OCI-LY1 (cell line): ENCODE data around the gene INPP4A.

Source experiments
- H2AFZ ChIP-seq: fragments of 200-600 bp; sonication (generic), shearing (Covaris generic); 2 replicates; pipeline ENCODE4 v1.6.0; 2014; ENCODE audit warnings: antibody characterized with exemption, mild to moderate bottlenecking, low read length
- H3F3A ChIP-seq: fragments of 200-600 bp; sonication (generic), shearing (Covaris generic); 2 replicates; pipeline ENCODE4 v1.6.0; 2014; ENCODE audit warnings: mild to moderate bottlenecking, antibody characterized with exemption, low read length, moderate library complexity; ENCODE audit not compliant: insufficient read depth
- H3K27ac ChIP-seq: fragments of 200-600 bp; sonication (generic); 2 replicates; pipeline ENCODE4 v1.5.1; 2014; ENCODE audit warnings: low read length, mixed run types, mild to moderate bottlenecking, low read depth; ENCODE audit not compliant: poor library complexity, severe bottlenecking
- H3K27me3 ChIP-seq: fragments of 200-600 bp; sonication (generic); 2 replicates; pipeline ENCODE4 v1.6.0; 2014; ENCODE audit warnings: antibody characterized with exemption, mild to moderate bottlenecking, low read length, moderate library complexity; ENCODE audit not compliant: insufficient read depth
- H3K36me3 ChIP-seq: fragments of 200-600 bp; sonication (generic); 2 replicates; pipeline ENCODE4 v1.6.1; 2014; ENCODE audit warnings: mild to moderate bottlenecking, antibody characterized with exemption, low read length, moderate library complexity, mixed read lengths; ENCODE audit not compliant: insufficient read depth
- H3K4me1 ChIP-seq: fragments of 200-600 bp; sonication (generic); 2 replicates; pipeline ENCODE4 v1.5.1; 2014; ENCODE audit warnings: mild to moderate bottlenecking, low read length, moderate library complexity; ENCODE audit not compliant: insufficient read depth, severe bottlenecking
- H3K4me2 ChIP-seq: fragments of 200-600 bp; sonication (generic), shearing (Covaris generic); 2 replicates; pipeline ENCODE4 v1.6.1; 2014; ENCODE audit warnings: low read length
- H3K4me3 ChIP-seq: fragments of 200-600 bp; sonication (generic); 2 replicates; pipeline ENCODE4 v1.5.1; 2014; ENCODE audit warnings: low read length, low read depth, mild to moderate bottlenecking, mixed read lengths; ENCODE audit not compliant: poor library complexity, severe bottlenecking
- H3K79me2 ChIP-seq: fragments of 200-600 bp; shearing (Covaris generic); 2 replicates; pipeline ENCODE4 v1.6.1; 2016; ENCODE audit warnings: mixed run types, low read length, mixed read lengths; ENCODE audit not compliant: insufficient read depth
- H3K9ac ChIP-seq: fragments of 200-600 bp; sonication (generic), shearing (Covaris generic); 2 replicates; pipeline ENCODE4 v1.6.1; 2014; ENCODE audit warnings: mild to moderate bottlenecking, low read length, mixed read lengths
- H3K9me2 ChIP-seq: fragments of 200-600 bp; sonication (generic), shearing (Covaris generic); 2 replicates; pipeline ENCODE4 v1.6.1; 2014; ENCODE audit warnings: low read depth, mild to moderate bottlenecking, low read length, mixed read lengths
- H3K9me3 ChIP-seq: fragments of 200-600 bp; shearing (Covaris generic); 2 replicates; pipeline ENCODE4 v1.6.1; 2014; ENCODE audit warnings: low read length, mixed read lengths
- H4K20me1 ChIP-seq: fragments of 200-600 bp; sonication (generic), shearing (Covaris generic); 2 replicates; pipeline ENCODE4 v1.6.0; 2016; ENCODE audit warnings: mild to moderate bottlenecking, low read length; ENCODE audit not compliant: insufficient read depth
- CTCF ChIP-seq: fragments of 200-600 bp; sonication (generic), shearing (Covaris generic); IDR thresholded peaks from 2 replicates; pipeline ENCODE4 v1.5.1; 2017; ENCODE audit warnings: mild to moderate bottlenecking, antibody characterized with exemption, low read length, moderate library complexity, mixed read lengths
- EZH2 ChIP-seq: fragments of 200-600 bp; sonication (generic), shearing (Covaris generic); IDR thresholded peaks from 2 replicates; pipeline ENCODE4 v1.8.0; 2017; ENCODE audit warnings: borderline replicate concordance, mixed run types, mild to moderate bottlenecking, antibody characterized with exemption, low read length, moderate library complexity, mixed read lengths

The INPP4A gene

GRCh38 chr2:98505311-98505808, 60.7 kb downstream of the INPP4A start:
- no peak for TF ChIP-seq CTCF
- no peak for TF ChIP-seq EZH2
- Histone ChIP-seq H3K9me3 (no peaks in the 10 kb centered on the region), H2AFZ (no peak overlapping the region), H3K79me2 (no peaks in the 10 kb centered on the region), H3K27ac (no peak overlapping the region), H3K27me3 (no peaks in the 10 kb centered on the region), H3K36me3 (no peaks in the 10 kb centered on the region; the same call in 1 of the 2 replicates), H4K20me1 (no peaks in the 10 kb centered on the region), H3K9ac (no peak overlapping the region), H3K4me1 (no peaks in the 10 kb centered on the region), H3F3A (no peaks in the 10 kb centered on the region), H3K4me2 (no peak overlapping the region), H3K4me3 (no peak overlapping the region), H3K9me2 (no peaks in the 10 kb centered on the region)

DNA sequence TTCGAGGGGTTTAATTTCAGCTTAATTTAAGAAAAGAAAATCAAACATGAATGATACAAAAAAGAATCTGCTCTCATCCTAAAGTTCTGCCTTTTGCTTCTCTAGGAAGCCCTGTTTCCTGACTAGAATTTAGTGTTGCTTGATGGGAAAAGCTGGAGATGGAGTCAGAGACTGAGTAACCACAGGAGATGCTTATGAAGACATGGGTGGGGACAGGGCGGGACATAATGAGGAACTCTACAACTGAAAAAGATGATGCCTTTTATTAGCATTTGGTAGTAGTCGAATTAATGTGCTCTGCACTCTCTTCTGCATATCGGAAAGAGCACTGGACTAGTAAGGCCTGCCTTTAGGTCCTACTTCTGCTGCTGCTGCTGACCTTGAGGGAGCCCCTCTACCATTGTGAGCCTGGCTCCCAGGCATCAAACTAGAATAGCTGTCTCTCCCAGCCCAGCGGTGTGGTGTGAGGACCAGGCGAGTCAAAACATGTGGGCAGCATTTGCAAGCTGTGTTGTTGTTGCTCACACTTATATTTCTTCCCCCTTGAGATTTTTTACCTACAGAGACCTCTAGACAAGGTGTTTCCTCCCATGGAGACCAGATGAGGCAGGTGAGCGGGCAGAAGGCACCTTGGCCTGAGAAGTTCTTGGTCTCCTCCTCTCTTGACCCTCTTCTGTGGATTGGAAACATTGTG, 61.5 kb downstream of the INPP4A start:
- H3K9me2 ChIP-seq = no peaks in the 10 kb centered on the region
- H3K9ac ChIP-seq = no peak overlapping the region
- H3K27ac ChIP-seq = no peak overlapping the region
- TF ChIP-seq EZH2 = no peak
- no peak for TF ChIP-seq CTCF
- no peaks in the 10 kb centered on the region for H3F3A ChIP-seq
- no peaks in the 10 kb centered on the region for H4K20me1 ChIP-seq
- no peaks in the 10 kb centered on the region for H3K9me3 ChIP-seq
- no peak overlapping the region for H2AFZ ChIP-seq
- no peaks in the 10 kb centered on the region; the same call in 1 of the 2 replicates for H3K36me3 ChIP-seq
- H3K4me1 ChIP-seq = no peaks in the 10 kb centered on the region
- no peaks in the 10 kb centered on the region for H3K79me2 ChIP-seq
- H3K4me2 ChIP-seq = no peak overlapping the region
- H3K4me3 ChIP-seq = no peak overlapping the region
- no peaks in the 10 kb centered on the region for H3K27me3 ChIP-seq

DNA sequence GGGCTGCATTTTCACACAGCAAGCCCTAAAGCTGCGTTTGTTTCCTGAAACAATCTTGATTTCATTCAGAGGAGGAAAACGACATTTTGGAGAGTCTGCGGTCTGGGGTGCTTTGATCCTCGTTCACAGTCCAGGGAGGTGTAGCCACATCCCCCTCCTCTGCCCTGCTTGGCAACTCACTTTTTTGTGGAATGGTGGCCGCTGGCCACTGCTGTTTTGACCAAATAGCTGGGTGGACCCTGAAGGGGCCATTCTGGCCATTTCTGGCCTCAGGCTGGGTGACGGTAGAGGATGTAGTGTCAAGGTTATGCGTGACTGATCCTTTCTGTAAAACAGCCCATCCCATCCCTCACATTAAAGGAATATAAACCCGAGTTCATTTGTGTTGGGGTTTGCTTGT, 62.2 kb downstream of the INPP4A start:
- Histone ChIP-seq H2AFZ (no peak overlapping the region), H3F3A (no peaks in the 10 kb centered on the region), H3K79me2 (no peaks in the 10 kb centered on the region), H3K27me3 (no peaks in the 10 kb centered on the region), H3K9ac (no peak overlapping the region), H3K4me3 (no peak overlapping the region), H3K4me1 (no peaks in the 10 kb centered on the region), H3K36me3 (no peaks in the 10 kb centered on the region; the same call in 1 of the 2 replicates), H3K9me3 (no peaks in the 10 kb centered on the region), H3K27ac (no peak overlapping the region), H3K4me2 (no peak overlapping the region), H3K9me2 (no peaks in the 10 kb centered on the region), H4K20me1 (no peaks in the 10 kb centered on the region)
- no peak for TF ChIP-seq EZH2

DNA sequence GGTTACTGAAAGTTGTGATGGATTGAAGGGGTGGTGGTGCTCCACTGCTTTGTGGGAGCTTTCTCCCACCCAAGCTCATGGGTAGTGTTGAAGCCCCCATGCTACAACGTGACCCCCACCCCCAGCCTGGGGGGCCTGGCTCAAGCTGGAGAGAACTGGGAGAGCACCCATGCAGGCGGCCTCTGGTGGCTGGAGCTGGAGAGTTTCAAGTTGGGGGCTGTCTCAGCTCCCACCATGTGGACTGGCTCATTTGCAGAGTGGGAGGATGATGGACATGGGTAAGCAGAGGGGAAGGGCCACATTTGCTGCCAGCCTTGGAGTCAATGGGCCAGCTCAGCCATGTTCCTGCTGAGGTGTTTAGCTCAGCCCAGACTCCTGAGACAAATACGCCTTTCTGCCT, 62.8 kb downstream of the INPP4A start:
- Histone ChIP-seq H3K9ac (no peak overlapping the region), H3K36me3 (no peaks in the 10 kb centered on the region; the same call in 1 of the 2 replicates), H3K27me3 (no peaks in the 10 kb centered on the region), H3K4me2 (no peak overlapping the region), H3F3A (no peaks in the 10 kb centered on the region), H3K9me3 (no peaks in the 10 kb centered on the region), H3K4me3 (no peak overlapping the region), H3K9me2 (no peaks in the 10 kb centered on the region), H4K20me1 (no peaks in the 10 kb centered on the region), H3K79me2 (no peaks in the 10 kb centered on the region), H3K4me1 (no peaks in the 10 kb centered on the region), H2AFZ (no peak overlapping the region), H3K27ac (no peak overlapping the region)
- TF ChIP-seq CTCF (peak; percentile 9; the same call in 1 of the 2 replicates), EZH2 (no peak)
